ENCODE results near the gene PRAMEF33.
"Not testable (repeated sequence)": the region's sequence is repeated elsewhere in the genome, so short reads cannot be mapped to it uniquely, and the experiment has no call there.

The PRAMEF33 gene, protein sequence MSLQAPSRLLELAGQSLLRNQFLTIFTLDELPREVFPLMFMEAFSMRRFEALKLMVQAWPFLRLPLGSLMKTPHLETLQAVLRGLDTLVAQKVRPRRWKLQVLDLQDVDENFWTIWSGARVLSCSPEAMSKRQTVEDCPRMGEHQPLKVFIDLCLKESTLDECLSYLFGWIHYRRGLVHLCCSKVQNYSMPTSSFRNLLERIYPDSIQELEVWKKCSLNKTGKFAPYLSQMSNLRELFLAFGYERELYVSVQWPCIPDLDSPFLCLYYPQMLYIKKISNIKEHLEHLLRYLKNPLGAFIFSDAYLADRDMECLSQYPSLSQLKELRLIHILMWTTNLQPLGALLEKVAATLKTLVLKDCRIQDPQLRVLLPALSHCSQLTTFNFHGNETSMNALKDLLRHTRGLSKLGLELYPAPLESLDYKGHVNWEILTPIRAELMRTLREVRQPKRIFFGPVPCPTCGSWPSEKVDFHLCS

GRCh38 chr1:13303239-13303638 is at the start of gene PRAMEF33:
PRAMEF33 (plus strand) TSS chr1:13303539; CDS start chr1:13305955, 2,416 bp downstream.
- not testable (repeated sequence) for DNase-seq

- DNase-seq = not testable (repeated sequence)
Measured at GRCh38 chr1:13253898-13254297, 49.4 kb upstream of the PRAMEF33 start, which contains the start of gene PRAMEF5. PRAMEF5 (plus strand) TSS chr1:13254198; CDS start chr1:13259269, 5,071 bp downstream.

DNA sequence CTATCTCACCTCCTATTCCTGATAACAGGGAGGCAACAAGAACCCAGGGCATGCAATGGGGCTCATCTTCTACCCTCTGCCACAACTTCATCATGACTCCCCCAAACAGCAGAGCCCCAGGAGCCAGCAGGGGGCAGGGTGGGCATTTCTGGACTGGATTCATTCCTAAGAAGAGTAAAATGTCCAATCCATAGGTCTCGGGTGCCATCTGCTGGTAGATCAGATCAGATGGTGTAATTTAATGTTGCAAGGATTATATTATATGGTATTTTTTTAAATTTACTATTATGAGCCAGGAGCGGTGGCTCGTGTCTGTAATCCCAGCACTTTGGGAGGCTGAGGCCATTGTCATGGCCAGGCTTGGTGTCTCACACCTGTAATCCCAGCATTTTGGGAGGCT is 38.2 kb upstream of the PRAMEF33 start:
- DNase-seq = not testable (repeated sequence)

DNA sequence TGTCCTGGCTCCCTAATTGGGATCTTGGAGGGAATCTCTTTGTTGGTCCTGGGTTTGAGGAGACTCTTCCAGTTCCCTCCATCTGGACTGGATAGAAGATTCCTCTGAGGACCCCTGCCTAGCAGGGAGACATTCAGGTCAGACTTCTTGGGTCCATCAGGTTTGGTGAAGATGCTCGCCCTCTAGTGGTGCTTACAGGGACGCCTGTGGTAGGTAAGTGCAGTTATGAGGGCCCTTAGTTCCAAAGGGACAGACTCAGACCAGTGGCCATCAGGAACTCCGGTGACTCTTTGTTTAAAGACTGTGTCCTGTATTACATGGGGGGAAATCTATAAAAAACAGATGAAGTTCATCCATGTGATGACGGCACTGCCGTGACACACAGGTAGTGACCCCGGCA is 26.3 kb upstream of the PRAMEF33 start:
- DNase-seq = not testable (repeated sequence)

DNA sequence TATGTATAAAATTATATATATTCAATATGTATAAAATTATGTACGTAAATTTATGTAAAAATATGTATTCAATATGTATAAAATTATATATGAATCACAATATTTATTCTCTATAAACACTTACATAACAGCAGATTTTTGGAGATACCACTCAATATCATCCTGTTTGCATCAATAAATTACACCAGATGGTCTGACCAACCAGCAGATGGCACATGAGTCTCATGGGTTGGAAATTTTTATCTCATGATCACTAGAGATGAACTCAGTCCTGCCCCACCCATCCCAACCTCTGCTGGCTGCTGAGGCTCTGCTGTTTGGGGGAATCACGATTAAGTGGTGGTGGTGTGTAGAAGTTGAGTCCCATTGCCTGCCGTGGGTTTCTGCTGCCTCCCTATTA is 23.7 kb upstream of the PRAMEF33 start:
- not testable (repeated sequence) for DNase-seq

DNA sequence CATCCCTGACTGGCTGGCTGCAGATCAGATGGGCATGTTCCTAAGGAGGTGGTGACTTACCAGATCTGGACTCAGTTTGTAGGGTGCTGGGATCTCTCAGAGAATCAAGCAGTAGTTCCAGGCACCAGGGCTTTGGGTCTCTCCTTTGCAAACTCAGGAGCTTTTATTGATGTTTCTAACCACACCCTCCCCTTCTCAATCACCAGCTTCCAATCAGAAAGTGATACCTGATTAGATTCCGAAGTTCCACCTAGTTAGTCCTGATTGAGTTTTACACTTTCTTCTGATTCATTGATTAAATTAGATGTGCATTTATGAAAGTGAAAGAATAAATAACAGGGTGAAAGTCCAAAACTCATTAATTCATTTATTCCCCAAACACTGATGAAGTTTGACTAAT is 18.3 kb upstream of the PRAMEF33 start, which contains the start of gene PRAMEF8:
PRAMEF8 (minus strand) TSS at position 101 of the 400 bp plus-strand sequence. CDS start 1,046 bp downstream, outside the sequence.
- DNase-seq = not testable (repeated sequence)

DNA sequence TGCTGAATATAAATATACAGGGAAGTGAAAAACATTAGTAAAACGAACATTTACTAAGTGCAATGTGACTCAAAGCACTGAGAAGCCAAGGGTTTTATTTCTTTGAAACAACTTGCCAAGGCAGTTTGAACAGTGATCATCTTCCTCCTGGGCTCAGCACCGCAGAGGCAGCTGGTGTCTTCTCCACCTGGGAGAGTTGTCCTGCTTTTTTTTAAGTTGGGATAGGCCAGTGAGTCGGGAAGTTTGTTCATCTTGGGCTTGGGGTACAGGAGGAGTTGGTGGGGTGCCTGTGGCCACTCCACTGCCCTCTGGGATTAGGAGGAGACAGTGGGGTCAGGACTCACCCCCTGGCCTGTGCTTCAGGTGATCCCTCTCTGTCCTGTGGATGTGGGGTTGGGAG is 14.3 kb upstream of the PRAMEF33 start:
- not testable (repeated sequence) for DNase-seq

DNA sequence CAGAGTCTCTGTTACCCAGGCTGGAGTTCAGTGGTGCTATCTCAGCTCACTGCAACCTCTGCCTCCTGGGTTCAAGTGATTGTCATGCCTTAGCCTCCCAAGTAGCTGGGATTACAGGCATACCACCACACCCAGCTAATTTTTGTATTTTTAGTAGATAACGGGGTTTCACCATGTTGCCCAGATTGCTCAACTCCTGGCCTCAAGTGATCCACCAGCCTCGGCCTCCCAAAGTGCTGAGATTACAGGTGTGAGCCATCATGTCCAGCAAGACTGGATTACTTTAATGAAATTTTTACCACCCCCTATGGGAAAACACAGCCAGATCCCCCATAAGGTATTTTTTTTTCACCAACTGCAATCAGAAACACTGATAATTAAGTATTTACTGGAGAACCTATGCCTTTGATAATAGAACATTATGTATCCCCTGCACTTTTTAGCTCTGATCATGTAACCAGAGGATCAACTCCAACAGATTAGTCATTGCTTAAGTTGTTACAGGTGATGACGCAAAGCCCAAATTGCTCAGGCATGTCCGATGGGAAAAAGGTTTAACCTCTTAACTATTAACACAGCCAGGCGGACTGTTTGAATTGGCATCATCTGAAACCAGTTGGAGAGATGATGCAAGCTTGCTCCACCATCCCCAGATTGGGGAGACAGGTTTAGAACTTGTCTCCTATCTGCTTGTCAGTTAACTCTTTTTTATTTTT is 6.0 kb upstream of the PRAMEF33 start:
- not testable (repeated sequence) for DNase-seq

DNA sequence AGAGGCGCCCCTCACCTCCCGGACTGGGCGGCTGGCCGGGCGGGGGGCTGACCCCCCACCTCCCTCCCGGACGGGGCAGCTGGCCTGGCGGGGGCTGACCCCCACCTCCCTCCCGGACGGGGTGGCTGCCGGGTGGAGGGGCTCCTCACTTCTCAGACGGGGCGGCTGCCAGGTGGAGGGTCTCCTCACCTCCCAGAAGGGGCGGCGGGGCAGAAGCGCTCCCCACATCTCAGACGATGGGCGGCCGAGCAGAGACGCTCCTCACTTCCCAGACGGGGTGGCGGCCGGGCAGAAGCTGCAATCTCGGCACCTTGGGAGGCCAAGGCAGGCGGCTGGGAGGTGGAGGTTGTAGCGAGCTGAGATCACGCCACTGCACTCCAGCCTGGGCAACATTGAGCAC is 4.6 kb upstream of the PRAMEF33 start:
- not testable (repeated sequence) for DNase-seq

- DNase-seq = not testable (repeated sequence)
Measured at GRCh38 chr1:13302197-13302596, 1.1 kb upstream of the PRAMEF33 start.

- not testable (repeated sequence) for DNase-seq
Measured at GRCh38 chr1:13315281-13315680, 11.9 kb downstream of the PRAMEF33 start, which contains the start of gene PRAMEF15. PRAMEF15 (plus strand) TSS chr1:13315581; CDS start chr1:13318408, 2,827 bp downstream.

DNA sequence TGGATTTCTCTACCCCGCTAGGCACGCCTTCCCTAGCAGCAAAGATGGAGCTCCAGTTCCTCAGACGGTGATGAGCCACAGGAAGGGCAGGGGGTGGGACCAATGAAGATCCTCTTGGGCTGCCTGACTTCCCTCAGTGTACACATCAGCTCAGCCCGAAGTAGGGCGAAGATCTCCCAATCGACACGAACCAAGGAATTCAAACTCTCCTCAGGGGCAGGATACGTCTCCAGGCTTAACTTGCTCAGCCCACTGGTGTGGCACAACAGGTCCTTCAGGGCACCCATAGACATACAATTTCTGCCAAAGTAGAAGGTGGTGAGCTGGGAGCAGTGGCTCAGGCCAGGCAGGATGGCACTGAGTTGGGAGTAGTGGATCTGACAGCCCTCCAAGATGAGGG is 39.2 kb downstream of the PRAMEF33 start:
- not testable (repeated sequence) for DNase-seq

DNA sequence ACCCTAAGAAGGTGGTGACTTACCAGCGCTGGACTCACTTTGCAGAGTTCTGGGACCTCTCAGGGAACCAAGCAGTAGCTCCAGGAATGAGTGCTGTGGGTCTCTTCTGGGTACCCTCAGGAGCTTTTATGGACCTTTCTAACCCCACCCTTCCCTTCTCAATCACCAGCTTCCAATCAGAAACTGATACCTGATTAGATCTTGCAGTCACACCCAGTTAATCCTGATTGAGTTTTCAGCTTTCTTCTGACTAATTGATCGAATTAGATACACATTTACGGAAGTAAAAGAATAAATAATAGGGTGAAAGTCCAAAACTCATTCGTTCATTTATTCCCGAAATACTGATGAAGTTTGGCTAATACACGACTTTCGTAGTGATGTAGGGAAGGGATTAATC is 43.7 kb downstream of the PRAMEF33 start, which contains the start of gene PRAMEF14:
PRAMEF14 (minus strand) TSS at position 101 of the 400 bp plus-strand sequence. CDS start 1,820 bp downstream, outside the sequence.
- DNase-seq = not testable (repeated sequence)

DNA sequence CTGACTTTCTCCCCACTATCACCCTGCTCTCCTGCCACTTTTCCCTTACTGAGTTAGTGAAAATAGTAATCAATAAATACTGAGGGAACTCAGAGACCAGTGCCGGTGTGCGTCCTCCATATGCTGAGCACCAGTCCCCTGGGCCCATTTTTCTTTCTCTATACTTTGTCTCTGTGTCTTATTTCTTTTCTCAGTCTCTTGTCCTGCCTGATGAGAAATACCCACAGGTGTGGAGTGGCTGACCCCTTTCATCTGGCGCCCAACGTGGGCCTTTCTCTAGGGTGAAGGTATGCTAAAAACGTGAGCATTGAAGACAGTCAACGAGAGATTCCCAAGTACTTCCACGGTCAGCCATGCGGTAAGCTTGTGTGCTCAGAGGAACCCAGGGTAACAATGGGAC is 50.1 kb downstream of the PRAMEF33 start:
- DNase-seq = peak in 1 of 2 donors; percentile 0

DNA sequence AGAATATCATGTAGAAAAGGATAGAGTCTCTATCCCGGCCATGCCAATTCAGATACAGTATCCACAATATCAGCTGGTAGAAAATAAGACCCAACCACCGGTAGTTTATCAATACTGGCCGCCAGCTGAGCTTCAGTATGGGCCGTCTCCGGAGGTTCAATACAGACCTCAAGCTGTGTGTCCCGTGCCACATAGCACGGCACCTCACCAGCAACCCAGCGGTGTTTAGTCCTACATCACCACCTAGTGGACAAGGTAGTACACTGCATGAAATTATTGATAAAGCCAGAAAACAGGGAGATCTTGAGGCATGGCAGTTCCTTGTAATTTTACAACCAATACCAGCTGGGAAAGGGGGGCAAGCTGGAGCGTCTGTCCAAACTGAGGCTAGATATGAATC is 51.1 kb downstream of the PRAMEF33 start:
- not testable (repeated sequence) for DNase-seq

DNA sequence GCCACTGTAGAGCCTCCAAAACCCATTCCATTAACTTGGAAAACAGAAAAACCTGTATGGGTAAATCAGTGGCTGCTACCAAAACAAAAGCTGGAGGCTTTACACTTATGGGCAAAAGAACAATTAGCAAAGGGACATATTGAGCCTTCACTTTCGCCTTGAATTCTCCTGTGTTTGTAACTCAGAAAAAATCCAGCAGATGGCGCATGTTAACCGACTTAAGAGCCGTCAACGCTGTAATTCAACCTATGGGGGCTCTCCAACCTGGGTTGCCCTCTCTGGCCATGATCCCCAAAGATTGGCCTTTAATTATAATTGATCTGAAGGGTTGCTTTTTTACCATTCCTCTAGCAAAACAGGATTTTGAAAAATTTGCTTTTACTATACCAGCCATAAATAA is 53.4 kb downstream of the PRAMEF33 start:
- peak; percentile 20 to 28 for DNase-seq
